Measurements from ENCODE around the gene SYT17.

Gene SYT17

GRCh38 chr16:19215705-19216104 is 47.7 kb downstream of the SYT17 start:
- DNase-seq (ENCODE audit: low read depth in 2 of 2): no peak

- DNase-seq (ENCODE audit: low read depth in 2 of 2): no peak
Observed at GRCh38 chr16:19218581-19218980, 50.5 kb downstream of the SYT17 start.

- no peak for DNase-seq (ENCODE audit: low read depth in 2 of 2)
Observed at GRCh38 chr16:19219836-19220235, 51.8 kb downstream of the SYT17 start.

GRCh38 chr16:19223235-19224170 is 55.5 kb downstream of the SYT17 start:
- no peak for DNase-seq (ENCODE audit: low read depth in 2 of 2)

GRCh38 chr16:19225651-19226050 is 57.6 kb downstream of the SYT17 start:
- no peak for DNase-seq (ENCODE audit: low read depth in 2 of 2)

GRCh38 chr16:19227643-19228042 is 59.6 kb downstream of the SYT17 start:
- no peak for DNase-seq (ENCODE audit: low read depth in 2 of 2)

GRCh38 chr16:19228052-19228451 is 60.0 kb downstream of the SYT17 start:
- no peak for DNase-seq (ENCODE audit: low read depth in 2 of 2)

- DNase-seq (ENCODE audit: low read depth in 2 of 2): no peak
Observed at GRCh38 chr16:19228575-19228974, 60.5 kb downstream of the SYT17 start.

GRCh38 chr16:19230575-19230974 is 62.5 kb downstream of the SYT17 start:
- no peak for DNase-seq (ENCODE audit: low read depth in 2 of 2)

- DNase-seq (ENCODE audit: low read depth in 2 of 2): no peak
Observed at GRCh38 chr16:19231881-19232280, 63.8 kb downstream of the SYT17 start.

GRCh38 chr16:19232988-19233387 is 64.9 kb downstream of the SYT17 start:
- no peak for DNase-seq (ENCODE audit: low read depth in 2 of 2)

- no peak for DNase-seq (ENCODE audit: low read depth in 2 of 2)
Observed at GRCh38 chr16:19235478-19235877, 67.4 kb downstream of the SYT17 start.

- DNase-seq (ENCODE audit: low read depth in 2 of 2): no peak
Observed at GRCh38 chr16:19235886-19236285, 67.8 kb downstream of the SYT17 start.

GRCh38 chr16:19236561-19237209 is 68.6 kb downstream of the SYT17 start:
- no peak for DNase-seq (ENCODE audit: low read depth in 2 of 2)

GRCh38 chr16:19238406-19238805 is 70.4 kb downstream of the SYT17 start:
- DNase-seq (ENCODE audit: low read depth in 2 of 2): no peak

GRCh38 chr16:19239511-19240155 is 71.6 kb downstream of the SYT17 start:
- DNase-seq (ENCODE audit: low read depth in 2 of 2): no peak

GRCh38 chr16:19240494-19240893 is 72.5 kb downstream of the SYT17 start:
- DNase-seq (ENCODE audit: low read depth in 2 of 2): no peak

GRCh38 chr16:19241512-19241911 is 73.5 kb downstream of the SYT17 start:
- no peak for DNase-seq (ENCODE audit: low read depth in 2 of 2)

- no peak for DNase-seq (ENCODE audit: low read depth in 2 of 2)
Observed at GRCh38 chr16:19242186-19242585, 74.1 kb downstream of the SYT17 start.

GRCh38 chr16:19242987-19243575 is 75.0 kb downstream of the SYT17 start:
- no peak for DNase-seq (ENCODE audit: low read depth in 2 of 2)

- DNase-seq (ENCODE audit: low read depth in 2 of 2): no peak
Observed at GRCh38 chr16:19245326-19245925, 77.4 kb downstream of the SYT17 start.

- no peak for DNase-seq (ENCODE audit: low read depth in 2 of 2)
Observed at GRCh38 chr16:19252904-19253303, 84.9 kb downstream of the SYT17 start.
